PFSK-1 (cell line): ENCODE measurements around the gene GNPTG.

Experiments used
- POLR2AphosphoS5 ChIP-seq: IDR thresholded peaks from 2 replicates; pipeline ENCODE4 v1.6.1; 2012; ENCODE audit warnings: low read depth, mild to moderate bottlenecking, control low read depth, low read length, moderate library complexity
- TAF1 ChIP-seq: IDR thresholded peaks from 2 replicates; pipeline ENCODE4 v1.6.1; 2012; ENCODE audit warnings: low read length, control low read depth, borderline replicate concordance; ENCODE audit not compliant: insufficient read depth
- TF ChIP-seq, protein P1 (sequence below), 2 experiments: IDR thresholded peaks; 2 replicates each; pipeline versions ENCODE4 v1.6.1 to v1.8.0; 2011 to 2012; ENCODE audit warnings: low read depth in 2 of 2, low read length in 2 of 2, control low read depth in 1 of 2, inconsistent platforms in 1 of 2, mild to moderate bottlenecking in 1 of 2, moderate library complexity in 1 of 2; ENCODE audit not compliant: insufficient read depth in 1 of 2

DNA sequence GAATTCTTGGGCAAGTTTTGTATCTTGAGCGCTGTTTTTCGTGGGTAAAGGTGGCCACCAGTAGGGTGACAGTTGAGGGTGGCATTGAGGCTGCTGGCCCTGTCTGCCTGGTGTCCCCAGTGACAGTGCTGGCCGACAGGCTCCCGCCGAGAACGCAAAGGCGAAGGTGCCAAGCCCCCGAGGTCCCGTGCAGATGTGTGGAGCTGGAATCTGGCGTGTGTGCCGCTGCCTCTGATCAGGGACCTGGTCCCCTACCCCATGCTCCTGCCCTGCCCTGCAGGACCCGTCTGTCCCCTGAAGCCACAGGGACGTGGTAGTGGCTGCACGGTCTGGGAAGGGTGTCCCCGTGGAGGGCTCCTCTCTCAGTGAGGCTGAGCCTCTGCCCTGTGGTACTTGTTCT, 38.8 kb upstream of the GNPTG start:
- TF ChIP-seq POLR2AphosphoS5 (no peak), TAF1 (no peak)
- TF ChIP-seq, protein P1, sequence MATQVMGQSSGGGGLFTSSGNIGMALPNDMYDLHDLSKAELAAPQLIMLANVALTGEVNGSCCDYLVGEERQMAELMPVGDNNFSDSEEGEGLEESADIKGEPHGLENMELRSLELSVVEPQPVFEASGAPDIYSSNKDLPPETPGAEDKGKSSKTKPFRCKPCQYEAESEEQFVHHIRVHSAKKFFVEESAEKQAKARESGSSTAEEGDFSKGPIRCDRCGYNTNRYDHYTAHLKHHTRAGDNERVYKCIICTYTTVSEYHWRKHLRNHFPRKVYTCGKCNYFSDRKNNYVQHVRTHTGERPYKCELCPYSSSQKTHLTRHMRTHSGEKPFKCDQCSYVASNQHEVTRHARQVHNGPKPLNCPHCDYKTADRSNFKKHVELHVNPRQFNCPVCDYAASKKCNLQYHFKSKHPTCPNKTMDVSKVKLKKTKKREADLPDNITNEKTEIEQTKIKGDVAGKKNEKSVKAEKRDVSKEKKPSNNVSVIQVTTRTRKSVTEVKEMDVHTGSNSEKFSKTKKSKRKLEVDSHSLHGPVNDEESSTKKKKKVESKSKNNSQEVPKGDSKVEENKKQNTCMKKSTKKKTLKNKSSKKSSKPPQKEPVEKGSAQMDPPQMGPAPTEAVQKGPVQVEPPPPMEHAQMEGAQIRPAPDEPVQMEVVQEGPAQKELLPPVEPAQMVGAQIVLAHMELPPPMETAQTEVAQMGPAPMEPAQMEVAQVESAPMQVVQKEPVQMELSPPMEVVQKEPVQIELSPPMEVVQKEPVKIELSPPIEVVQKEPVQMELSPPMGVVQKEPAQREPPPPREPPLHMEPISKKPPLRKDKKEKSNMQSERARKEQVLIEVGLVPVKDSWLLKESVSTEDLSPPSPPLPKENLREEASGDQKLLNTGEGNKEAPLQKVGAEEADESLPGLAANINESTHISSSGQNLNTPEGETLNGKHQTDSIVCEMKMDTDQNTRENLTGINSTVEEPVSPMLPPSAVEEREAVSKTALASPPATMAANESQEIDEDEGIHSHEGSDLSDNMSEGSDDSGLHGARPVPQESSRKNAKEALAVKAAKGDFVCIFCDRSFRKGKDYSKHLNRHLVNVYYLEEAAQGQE (IDR thresholded peaks at IDR 0.05; ENCODE audit: insufficient read depth in 1 of 2, low read depth in 2 of 2, low read length in 2 of 2), result no peak
